Bone marrow (tissue), 2 donors: ENCODE measurements around the gene PRKACA.
"Not testable (repeated sequence)": the region's sequence is repeated elsewhere in the genome, so short reads cannot be mapped to it uniquely, and the experiment has no call there.

Experiments used
- DNase-seq, 2 donors: peaks; one replicate each; lab custom pipeline; 2025; lab: John Stamatoyannopoulos, UW

The PRKACA gene

GRCh38 chr19:14066134-14066533 lies 51.4 kb downstream of the PRKACA start:
- DNase-seq, result no peak

DNA sequence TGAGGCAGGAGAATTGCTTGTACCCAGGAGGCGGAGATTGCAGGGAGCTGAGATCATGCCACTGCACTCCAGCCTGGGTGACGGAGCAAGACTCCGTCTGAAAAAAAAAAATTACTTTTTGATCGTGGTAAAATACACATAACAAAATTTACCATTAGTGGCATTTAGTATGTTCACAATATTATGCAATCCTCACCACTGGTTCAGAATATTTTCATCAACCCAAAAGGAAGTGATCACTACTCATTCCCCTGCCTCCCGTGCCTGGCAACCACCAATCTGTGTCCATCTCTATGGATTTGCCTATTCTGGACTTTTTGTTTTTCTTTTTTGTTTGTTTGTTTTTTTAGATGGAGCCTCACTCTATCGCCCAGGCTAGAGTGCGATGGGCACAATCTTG lies 54.5 kb downstream of the PRKACA start:
- DNase-seq, result no peak

GRCh38 chr19:14062558-14062855 lies 55.1 kb downstream of the PRKACA start:
- DNase-seq, result no peak

DNA sequence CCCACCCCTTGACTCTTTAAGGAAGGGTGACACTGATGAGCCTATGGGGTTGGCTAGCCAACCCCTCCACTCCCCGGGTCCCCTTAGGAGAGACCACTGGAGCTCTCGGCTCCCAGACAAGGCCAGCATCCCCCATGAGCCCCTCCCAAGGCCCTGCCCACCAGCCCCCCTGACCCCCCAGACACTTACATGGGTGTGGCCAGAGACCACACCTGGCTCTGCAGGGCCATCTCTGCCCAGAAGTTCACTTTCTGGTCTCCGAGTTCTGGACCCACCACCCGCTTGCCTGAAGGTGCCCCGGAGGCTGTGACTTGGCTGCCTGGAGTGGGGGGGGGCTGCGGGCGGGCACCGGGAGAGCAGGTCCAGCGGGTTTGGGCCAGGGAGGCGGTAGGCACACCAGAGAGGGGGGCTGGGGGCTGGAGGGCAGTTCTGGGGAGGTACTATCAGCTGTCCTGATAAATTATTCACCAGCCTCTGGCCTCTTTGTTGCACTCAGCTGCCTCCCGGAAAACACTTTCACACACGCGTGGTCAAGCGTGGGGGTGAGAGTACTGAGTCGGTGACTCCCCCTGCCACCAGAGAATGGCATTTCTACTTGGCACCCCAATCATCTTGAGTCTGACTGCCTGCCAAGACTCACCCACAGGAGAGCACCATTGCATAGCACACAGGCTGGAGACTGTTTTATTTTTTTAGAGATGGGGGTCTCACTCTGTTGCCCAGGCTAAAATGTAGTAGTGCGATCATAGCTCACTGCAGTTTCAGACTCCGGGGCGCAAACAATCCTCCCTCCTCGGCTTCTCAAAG lies 55.6 kb downstream of the PRKACA start, which contains the start of gene PALM3:
Gene PALM3 (minus strand): TSS at position 326 of the 807 bp plus-strand sequence. CDS start 96 bp downstream, at position 230.
- no peak for DNase-seq

GRCh38 chr19:14061081-14061749 lies 56.3 kb downstream of the PRKACA start:
- no peak for DNase-seq

DNA sequence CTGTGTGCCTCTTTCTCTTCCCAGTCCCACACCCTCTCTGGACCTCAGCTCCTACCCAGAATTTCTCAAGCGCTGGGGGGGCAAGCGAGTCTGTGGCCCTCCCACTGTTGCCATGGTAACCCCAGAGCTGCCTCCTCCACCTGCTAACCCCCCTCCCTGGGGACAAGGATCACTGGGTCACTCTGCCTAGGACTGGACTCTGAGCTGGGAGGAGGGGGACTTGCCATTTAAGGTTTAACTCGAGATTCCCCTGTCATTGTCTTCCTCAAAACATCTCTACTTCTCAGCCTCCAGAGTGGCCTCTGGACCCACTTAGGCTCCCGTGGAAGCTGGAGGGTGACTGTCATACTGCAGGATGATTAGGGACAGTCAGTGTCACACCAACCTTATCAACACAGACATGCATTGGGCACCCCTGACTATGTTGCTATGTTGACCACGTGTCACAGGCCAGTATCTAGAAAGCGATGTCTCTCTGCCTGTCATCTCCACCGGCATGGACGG lies 57.9 kb downstream of the PRKACA start:
- no peak for DNase-seq

DNA sequence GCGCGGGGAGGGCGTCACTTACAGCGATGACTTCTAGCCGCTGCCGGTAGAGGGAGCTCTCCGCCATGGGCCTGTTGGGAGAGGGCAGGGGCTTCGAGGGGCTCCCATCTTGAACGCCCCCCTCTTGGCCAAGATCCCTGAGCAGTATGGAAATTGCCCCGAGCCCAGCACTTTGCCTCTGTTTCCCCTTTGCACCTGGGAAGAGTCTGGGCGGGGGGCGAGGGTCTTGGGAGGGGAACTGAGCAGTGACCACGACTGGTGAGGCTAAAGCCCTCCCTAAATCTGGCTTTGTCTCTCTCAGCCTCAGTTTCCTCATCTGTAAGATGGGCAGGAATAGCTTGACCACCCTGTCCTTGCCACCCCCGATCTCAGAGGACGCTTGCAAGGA lies 58.5 kb downstream of the PRKACA start:
- no peak for DNase-seq

DNA sequence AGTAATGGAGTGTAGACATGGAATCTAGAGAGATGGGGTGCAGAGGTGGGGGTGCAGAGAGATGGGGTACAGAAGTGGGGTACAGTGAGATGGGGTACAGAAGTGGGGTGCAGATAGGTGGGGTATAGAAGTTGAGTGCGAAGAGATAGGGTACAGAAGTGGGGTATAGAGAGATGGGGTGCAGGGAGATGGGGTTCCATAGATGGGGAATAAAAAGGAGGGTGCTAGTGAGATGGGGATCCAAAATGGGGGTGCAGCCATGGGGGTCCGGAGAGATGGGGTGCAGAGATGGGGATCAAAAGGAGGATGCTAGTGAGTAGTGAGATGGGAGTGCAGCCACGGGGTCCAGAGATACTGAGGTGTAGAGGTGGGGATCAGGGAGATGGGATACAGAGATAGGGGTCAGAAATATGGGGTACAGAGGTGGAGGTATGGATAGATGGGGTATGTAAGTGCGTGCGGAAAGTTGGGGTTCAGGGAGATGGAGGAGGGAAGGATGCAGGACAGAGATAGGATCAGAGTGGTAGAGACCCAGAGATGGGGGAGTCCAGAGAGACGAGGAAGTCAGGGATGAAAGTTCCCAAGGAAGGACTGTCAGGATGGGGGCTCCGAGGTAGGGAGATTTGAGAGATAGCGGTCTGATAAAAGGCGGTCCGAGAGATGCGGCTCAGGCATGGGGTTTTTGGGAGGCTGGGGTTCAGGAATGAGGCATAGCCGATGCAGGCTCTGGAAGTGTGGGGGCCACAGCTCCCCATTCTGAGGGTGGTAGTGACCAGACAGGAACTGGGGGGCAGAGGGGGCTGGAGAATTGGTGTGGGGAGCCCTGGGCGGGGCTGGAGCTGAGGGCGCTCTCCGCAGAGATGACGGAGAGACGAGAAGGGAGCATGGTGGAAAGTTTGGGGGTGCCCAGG lies 59.1 kb downstream of the PRKACA start:
- DNase-seq, result no peak

DNA sequence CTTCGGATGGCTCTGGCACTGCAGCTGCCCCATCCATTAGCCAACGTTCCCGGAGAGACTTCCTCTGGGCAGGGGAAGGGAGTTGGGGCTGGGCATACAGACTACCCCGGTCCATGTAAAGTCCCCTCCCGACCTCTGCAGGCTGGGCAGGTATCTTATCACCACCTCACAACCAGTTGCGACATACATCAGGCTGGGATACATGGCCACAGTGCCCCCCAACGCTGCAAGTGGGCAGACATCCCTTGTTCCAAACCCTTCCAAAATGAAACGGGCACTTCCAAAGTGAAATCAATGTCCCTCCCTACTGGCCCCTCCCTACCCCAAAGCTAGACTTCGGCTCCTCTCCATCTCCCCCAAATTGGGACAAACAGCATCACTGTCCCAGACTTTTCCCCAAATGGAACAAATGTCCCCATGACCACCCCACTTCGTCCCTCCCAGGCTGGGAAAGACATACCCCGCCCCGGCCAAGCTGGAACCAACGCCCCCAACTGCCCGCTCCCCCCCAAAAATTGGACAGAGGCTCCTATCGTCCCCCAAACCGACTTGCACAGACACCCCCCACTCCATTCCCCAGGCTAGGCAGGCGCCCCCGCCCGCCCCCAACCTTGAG lies 60.7 kb downstream of the PRKACA start:
- no peak for DNase-seq

DNA sequence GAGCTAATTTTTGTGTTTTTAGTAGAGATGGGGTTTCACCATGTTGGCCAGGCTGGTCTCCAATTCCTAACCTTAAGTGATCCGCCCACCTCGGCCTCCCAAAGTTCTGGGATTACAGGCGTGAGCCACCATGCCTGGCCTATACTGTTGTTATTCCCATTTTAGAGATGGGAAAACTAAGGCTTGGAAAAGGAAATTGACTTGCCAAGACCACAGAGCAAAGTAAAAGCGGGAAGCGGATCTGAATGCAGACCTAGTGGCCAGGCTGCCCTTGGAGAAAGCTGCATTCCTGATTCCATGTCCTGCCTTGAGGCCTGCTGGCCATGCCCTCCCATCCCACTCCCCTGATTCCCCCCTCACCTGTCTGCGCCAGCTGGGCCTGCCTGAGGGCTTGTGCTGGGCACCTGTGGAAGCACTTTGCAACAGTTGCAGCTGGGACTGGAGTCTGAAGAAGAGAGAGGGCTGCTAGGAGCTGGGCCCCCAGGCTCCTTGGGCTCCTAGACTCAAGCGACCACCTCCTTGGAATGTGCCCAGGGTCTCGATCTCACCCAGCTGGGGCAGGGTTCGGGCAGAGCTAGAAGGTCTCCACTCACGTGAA lies 61.4 kb downstream of the PRKACA start:
- DNase-seq, result no peak

- no peak for DNase-seq
Observed at GRCh38 chr19:14055396-14055795, 62.2 kb downstream of the PRKACA start.

DNA sequence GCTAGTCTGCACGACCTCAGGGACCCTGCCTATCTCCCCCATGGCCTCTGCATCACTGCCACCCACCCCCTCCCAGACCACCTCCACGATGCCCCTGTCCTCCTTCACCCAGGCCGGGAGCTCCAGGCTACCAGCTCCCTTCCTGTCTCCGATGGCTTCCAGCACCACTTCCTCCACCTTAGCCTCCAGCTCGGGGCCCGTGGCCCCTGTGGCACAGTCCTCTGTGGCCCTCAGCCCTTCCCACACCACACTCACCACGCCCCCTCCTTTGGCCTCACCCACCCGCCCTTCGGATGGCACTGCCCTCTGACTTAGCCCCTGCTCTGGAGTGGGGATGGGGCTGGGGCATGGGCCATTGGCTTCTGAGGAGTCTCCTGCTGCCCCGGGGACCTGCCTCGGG lies 62.8 kb downstream of the PRKACA start:
- no peak for DNase-seq

GRCh38 chr19:14054099-14054498 lies 63.5 kb downstream of the PRKACA start:
- DNase-seq, result no peak

DNA sequence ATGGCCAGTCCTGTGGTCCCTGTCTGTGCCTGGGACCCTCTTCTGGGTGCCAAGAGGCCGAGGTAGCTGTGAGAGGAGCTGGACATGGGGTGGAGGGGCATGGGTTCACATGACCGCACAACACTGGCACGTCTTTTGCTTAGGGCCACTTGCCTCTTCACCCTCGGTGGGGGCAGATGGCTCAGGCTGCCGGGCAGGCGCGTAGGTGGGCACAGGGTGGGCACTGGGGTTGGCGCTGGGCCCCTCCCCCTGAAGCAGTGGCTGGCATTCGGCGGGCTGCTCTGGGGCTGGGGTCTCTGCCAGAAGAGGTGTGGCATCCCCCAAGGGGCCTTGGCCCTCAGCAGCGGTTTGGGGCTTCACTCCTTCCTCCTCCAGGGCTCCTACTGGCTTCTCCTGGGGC lies 64.1 kb downstream of the PRKACA start:
- DNase-seq, result no peak

GRCh38 chr19:14053032-14053431 lies 64.5 kb downstream of the PRKACA start:
- DNase-seq, result no peak

- DNase-seq, result no peak
Observed at GRCh38 chr19:14052470-14052869, 65.1 kb downstream of the PRKACA start.

GRCh38 chr19:14051980-14052379 lies 65.6 kb downstream of the PRKACA start:
- no peak for DNase-seq

- not testable (repeated sequence) for DNase-seq
Observed at GRCh38 chr19:14050961-14051360, 66.6 kb downstream of the PRKACA start.

- DNase-seq, result no peak
Observed at GRCh38 chr19:14050512-14050911, 67.0 kb downstream of the PRKACA start.

GRCh38 chr19:14048443-14049153 lies 69.0 kb downstream of the PRKACA start:
- peak; percentile 26 to 61 for DNase-seq

DNA sequence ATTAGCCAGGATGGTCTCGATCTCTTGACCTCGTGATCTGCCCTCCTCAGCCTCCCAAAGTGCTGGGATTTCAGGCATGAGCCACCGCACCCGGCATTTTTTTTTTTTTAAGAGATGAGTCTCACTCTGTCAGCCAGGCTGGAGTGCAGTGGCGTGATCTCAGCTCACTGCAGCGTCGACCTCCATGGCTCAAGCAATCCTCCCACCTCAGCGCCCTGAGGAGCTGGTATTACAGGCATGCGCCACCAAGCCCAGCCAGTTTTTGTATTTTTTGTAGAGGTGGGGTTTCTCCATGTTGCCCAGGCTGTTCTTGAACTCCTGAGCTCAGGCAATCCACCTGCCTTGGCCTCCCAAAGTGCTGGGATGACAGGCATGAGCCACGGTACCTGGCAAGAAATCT lies 69.7 kb downstream of the PRKACA start:
- not testable (repeated sequence) for DNase-seq
